Endothelial cell (in vitro differentiated cells): ENCODE results near the gene STN1. TPM values are rescaled to one million over a fixed set of nuclear protein-coding genes. Genes with fewer than 3 reads are reported as not detected.

Source experiments
- DNase-seq: peaks from one replicate; pipeline ENCODE4 v3.0.0; 2021; ENCODE audit warnings: low spot score
- H3K27ac Mint-ChIP-seq: one replicate; pipeline ENCODE4 v1.8.0; 2021; ENCODE audit warnings: mixed read lengths, inconsistent platforms; ENCODE audit not compliant: unreplicated experiment
- H3K27me3 Mint-ChIP-seq: one replicate; pipeline ENCODE4 v1.8.0; 2021; ENCODE audit warnings: mild to moderate bottlenecking, moderate library complexity, mixed read lengths, inconsistent platforms; ENCODE audit not compliant: unreplicated experiment
- H3K36me3 Mint-ChIP-seq: one replicate; pipeline ENCODE4 v1.8.0; 2021; ENCODE audit warnings: mild to moderate bottlenecking, low read depth, mixed read lengths, inconsistent platforms; ENCODE audit not compliant: unreplicated experiment
- H3K4me1 Mint-ChIP-seq: one replicate; pipeline ENCODE4 v1.8.0; 2021; ENCODE audit warnings: mild to moderate bottlenecking, mixed read lengths, inconsistent platforms; ENCODE audit not compliant: unreplicated experiment
- H3K4me3 Mint-ChIP-seq: one replicate; pipeline ENCODE4 v1.8.0; 2021; ENCODE audit warnings: mild to moderate bottlenecking, mixed read lengths, inconsistent platforms; ENCODE audit not compliant: unreplicated experiment
- H3K9me3 Mint-ChIP-seq: one replicate; pipeline ENCODE4 v1.8.0; 2021; ENCODE audit warnings: mixed read lengths, inconsistent platforms; ENCODE audit not compliant: unreplicated experiment
- CTCF ChIP-seq: fragments of 200-600 bp; sonication (generic); IDR thresholded peaks from one replicate; pipeline ENCODE4 v1.5.0; 2021; ENCODE audit warnings: antibody characterized with exemption; ENCODE audit not compliant: unreplicated experiment
- total RNA-seq: library from RNA; stranded (reverse); fragmentation: NEBNext Ultra II Directional; extraction: Animal tissue kit (Norgen Biotek cat#: 25700); gene quantifications from one replicate; pipeline ENCODE4 v1.2.1, GENCODE V29; 2021; ENCODE audit not compliant: unreplicated experiment

STN1 gene
- total RNA-seq, 1 donor from 2014 or later = 11.5 TPM

DNA sequence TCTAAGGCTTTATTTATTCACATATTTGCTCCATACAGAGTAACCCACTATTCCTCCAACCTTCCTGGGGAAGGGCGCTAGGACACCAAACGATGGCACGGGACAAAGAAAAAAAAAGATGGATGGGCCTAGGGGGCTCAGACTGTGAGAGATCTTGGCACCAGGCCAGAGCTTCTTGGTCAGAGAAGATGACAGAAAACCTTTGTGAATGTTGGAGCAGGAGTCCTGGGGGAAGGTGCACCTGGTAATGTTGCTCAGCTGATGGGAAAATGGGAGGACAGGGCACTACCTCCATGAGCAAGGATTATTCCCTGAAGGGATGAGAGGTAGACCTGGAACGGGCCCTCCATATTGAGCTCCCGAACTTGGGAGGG is 61.2 kb downstream of the STN1 start:
- Mint-ChIP-seq H3K36me3 (peaks cover 8% of the 10 kb centered on the region), H3K9me3 (no peaks in the 10 kb centered on the region)
- no peak for TF ChIP-seq CTCF

DNA sequence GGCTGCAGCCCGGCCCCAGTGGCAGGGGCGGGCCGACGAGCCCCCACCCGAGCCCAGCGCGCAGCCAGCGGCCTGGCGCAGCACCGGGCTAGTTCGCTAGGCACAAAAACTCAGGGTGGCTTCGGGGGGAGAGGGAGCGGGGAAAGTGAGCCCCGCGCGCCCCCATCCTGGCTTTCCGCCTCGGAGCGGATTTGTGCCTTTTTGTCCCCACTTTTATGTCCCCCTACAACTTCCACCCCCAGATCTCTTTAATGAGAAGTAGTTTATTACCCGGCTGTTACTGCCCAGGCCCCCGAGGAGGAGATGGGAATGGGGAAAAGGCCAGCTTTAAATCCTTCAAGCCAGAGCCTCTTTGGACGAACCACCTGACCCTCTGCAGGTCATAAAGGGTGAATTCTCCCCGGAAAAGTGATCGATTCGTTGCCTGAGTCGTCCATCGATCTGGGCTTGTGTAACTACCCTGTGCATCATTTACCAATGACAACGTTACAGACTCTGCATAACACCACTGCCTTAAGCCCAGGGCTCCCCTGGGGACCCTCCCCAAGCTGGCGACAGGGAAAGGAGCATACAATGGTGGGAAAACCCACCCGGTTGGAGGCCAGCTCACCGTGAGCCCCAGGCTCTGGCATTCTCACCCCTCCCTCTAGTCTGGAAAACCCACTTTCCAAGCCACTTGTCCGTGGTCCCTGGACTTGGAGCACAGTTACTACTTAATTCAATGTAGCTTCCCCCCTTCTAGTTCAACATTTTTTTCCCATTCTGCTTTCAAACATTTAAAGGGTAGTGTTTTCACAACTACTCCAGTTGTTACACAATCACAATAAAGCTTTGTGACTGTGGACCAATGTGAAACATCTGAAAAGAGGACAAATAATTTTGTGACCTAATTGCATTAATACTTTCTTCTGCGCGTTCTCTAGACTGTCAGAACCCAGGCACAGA is 61.9 kb downstream of the STN1 start:
- Mint-ChIP-seq H3K9me3 (no peaks in the 10 kb centered on the region), H3K4me1 (peaks cover 47% of the 10 kb centered on the region), H3K27me3 (peaks cover 19% of the 10 kb centered on the region), H3K4me3 (peak overlapping the region; percentile 92), H3K36me3 (peaks cover 8% of the 10 kb centered on the region), H3K27ac (peak overlapping the region; percentile 66)
- DNase-seq = no peak
- no peak for TF ChIP-seq CTCF

More for the DNA sequence above, 61.2 kb downstream of the STN1 start:
- H3K27me3 Mint-ChIP-seq = peaks cover 19% of the 10 kb centered on the region
- peak overlapping the region; percentile 21 for H3K27ac Mint-ChIP-seq
- H3K4me3 Mint-ChIP-seq = peak overlapping the region; percentile 52
- no peak for DNase-seq
- H3K4me1 Mint-ChIP-seq = peaks cover 40% of the 10 kb centered on the region

DNA sequence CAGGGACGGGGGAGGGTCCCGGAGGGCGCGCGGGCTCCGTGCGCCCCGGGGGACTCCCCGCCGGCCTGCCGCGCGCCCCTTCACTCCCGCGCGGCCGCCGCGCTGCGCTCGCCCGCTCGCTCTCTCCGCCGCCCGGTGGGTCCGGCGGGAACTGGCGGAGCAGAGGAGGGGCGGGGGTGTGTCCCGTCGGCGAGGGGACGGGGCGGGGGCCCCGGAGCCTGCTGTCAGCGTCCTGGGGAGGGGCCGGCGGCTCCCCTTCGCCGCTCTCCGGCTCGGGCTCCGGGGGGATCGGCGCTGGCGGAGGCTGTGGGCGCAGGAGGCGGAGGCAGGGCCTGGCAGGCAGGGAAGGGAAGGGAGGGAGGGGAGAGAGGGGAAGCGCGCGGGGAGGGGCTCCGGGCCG is 62.6 kb downstream of the STN1 start, which contains the start of gene SH3PXD2A:
Gene SH3PXD2A, minus strand, starts transcription at position 153 of the 400 bp plus-strand sequence. CDS start 310 bp downstream, outside the sequence.
- no peak for TF ChIP-seq CTCF
- peaks cover 10% of the 10 kb centered on the region for H3K36me3 Mint-ChIP-seq
- H3K4me3 Mint-ChIP-seq = peak within 1 kb of the TSS; percentile 98
- H3K4me1 Mint-ChIP-seq = peaks cover 54% of the 10 kb centered on the region
- H3K9me3 Mint-ChIP-seq = no peaks in the 10 kb centered on the region
- peak; percentile 58 for DNase-seq
- peak within 1 kb of the TSS; percentile 81 for H3K27ac Mint-ChIP-seq
- H3K27me3 Mint-ChIP-seq = peaks cover 19% of the 10 kb centered on the region

- no peaks in the 10 kb centered on the region for H3K9me3 Mint-ChIP-seq
- peaks cover 14% of the 10 kb centered on the region for H3K36me3 Mint-ChIP-seq
- DNase-seq = peak; percentile 47
- H3K27ac Mint-ChIP-seq = peak overlapping the region; percentile 81
- peaks cover 58% of the 10 kb centered on the region for H3K4me1 Mint-ChIP-seq
- peak overlapping the region; percentile 98 for H3K4me3 Mint-ChIP-seq
- H3K27me3 Mint-ChIP-seq = peaks cover 19% of the 10 kb centered on the region
- no peak for TF ChIP-seq CTCF
Observed at GRCh38 chr10:103854686-103855391, 63.1 kb downstream of the STN1 start.
